ENCODE data around the gene TNNI2.

The TNNI2 gene

DNA sequence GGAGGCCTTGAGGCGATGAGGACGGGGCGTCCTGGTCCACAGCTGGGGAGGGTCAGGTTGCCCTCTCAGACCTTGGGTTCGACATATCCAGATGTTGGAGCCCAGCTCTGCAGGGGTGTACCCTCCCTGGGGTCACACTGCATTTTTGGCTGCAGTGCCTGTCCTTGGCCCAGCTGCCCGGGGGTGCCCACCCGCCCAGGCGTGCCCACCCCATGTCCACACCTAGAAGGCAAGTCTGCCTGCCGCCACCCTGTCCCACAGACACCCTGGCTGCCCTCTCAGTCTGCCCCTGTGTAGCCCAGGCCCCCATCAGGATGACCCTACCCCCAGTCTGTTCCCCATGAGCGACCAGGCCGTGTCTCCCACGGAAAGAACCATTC is 17.1 kb downstream of the TNNI2 start:
- TF ChIP-seq TAF1 (IDR thresholded peaks at IDR 0.05; ENCODE audit: low read depth) (no peak), NFIC (IDR thresholded peaks at IDR 0.05) (no peak), RAD21 (IDR thresholded peaks at IDR 0.05; ENCODE audit: low read depth) (no peak), CEBPB (IDR thresholded peaks at IDR 0.05) (no peak), TEAD4 (IDR thresholded peaks at IDR 0.05) (no peak), EGR1 (IDR thresholded peaks at IDR 0.05) (no peak), CREB1 (IDR thresholded peaks at IDR 0.05; ENCODE audit: low read depth) (no peak), YY1 (IDR thresholded peaks at IDR 0.05; ENCODE audit: low read depth) (no peak), EP300 (IDR thresholded peaks at IDR 0.05; ENCODE audit: borderline replicate concordance) (no peak), ZBTB7A (IDR thresholded peaks at IDR 0.05; ENCODE audit: low read depth) (no peak), TCF12 (IDR thresholded peaks at IDR 0.05; ENCODE audit: low read depth) (no peak), FOXM1 (IDR thresholded peaks at IDR 0.05; ENCODE audit: borderline replicate concordance, low read depth) (no peak)
- TF ChIP-seq, protein P1, sequence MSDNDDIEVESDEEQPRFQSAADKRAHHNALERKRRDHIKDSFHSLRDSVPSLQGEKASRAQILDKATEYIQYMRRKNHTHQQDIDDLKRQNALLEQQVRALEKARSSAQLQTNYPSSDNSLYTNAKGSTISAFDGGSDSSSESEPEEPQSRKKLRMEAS (IDR thresholded peaks at IDR 0.05): no peak
- TF ChIP-seq, protein P2, sequence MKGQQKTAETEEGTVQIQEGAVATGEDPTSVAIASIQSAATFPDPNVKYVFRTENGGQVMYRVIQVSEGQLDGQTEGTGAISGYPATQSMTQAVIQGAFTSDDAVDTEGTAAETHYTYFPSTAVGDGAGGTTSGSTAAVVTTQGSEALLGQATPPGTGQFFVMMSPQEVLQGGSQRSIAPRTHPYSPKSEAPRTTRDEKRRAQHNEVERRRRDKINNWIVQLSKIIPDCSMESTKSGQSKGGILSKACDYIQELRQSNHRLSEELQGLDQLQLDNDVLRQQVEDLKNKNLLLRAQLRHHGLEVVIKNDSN (IDR thresholded peaks at IDR 0.05): no peak
- TF ChIP-seq, protein P3, sequence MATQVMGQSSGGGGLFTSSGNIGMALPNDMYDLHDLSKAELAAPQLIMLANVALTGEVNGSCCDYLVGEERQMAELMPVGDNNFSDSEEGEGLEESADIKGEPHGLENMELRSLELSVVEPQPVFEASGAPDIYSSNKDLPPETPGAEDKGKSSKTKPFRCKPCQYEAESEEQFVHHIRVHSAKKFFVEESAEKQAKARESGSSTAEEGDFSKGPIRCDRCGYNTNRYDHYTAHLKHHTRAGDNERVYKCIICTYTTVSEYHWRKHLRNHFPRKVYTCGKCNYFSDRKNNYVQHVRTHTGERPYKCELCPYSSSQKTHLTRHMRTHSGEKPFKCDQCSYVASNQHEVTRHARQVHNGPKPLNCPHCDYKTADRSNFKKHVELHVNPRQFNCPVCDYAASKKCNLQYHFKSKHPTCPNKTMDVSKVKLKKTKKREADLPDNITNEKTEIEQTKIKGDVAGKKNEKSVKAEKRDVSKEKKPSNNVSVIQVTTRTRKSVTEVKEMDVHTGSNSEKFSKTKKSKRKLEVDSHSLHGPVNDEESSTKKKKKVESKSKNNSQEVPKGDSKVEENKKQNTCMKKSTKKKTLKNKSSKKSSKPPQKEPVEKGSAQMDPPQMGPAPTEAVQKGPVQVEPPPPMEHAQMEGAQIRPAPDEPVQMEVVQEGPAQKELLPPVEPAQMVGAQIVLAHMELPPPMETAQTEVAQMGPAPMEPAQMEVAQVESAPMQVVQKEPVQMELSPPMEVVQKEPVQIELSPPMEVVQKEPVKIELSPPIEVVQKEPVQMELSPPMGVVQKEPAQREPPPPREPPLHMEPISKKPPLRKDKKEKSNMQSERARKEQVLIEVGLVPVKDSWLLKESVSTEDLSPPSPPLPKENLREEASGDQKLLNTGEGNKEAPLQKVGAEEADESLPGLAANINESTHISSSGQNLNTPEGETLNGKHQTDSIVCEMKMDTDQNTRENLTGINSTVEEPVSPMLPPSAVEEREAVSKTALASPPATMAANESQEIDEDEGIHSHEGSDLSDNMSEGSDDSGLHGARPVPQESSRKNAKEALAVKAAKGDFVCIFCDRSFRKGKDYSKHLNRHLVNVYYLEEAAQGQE (IDR thresholded peaks at IDR 0.05; ENCODE audit: low read depth): no peak

DNA sequence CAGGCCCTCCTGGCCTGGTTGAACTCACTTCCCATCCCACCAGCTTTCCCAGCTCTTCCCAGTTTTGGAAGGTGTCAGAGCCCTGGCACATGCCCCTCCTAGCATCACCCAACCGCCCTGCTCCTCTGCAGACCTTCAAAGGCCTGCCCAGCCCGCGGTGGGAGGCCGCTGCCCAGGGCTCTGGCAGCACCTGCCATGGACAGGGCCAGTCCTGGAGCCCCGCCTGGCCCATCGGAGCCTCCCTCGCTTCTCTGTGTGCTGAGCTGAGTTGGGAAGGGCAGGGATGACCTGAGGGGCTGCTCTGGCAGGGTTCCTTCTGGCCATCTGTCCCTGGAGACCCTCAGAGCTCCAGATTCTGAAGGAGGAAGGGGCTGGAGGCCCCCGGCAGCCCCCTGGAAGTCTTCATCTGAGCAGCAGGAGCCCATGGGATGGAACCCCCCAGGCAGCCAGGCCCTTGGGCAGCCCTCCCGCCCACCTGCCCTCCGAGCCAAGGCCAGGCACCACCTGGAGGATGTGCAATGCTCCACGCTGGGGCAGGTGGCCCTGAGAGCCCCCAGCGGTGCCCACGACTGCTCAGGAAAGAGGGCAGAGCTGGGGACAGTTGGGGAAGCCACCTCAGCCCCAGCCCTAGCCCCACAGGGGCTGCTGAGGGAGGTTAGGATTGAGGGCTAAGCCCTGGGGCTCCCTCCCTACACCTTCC is 17.7 kb downstream of the TNNI2 start:
- TF ChIP-seq, protein P2 (IDR thresholded peaks at IDR 0.05): no peak
- TF ChIP-seq EP300 (IDR thresholded peaks at IDR 0.05; ENCODE audit: borderline replicate concordance) (no peak), CREB1 (IDR thresholded peaks at IDR 0.05; ENCODE audit: low read depth) (no peak)

DNA sequence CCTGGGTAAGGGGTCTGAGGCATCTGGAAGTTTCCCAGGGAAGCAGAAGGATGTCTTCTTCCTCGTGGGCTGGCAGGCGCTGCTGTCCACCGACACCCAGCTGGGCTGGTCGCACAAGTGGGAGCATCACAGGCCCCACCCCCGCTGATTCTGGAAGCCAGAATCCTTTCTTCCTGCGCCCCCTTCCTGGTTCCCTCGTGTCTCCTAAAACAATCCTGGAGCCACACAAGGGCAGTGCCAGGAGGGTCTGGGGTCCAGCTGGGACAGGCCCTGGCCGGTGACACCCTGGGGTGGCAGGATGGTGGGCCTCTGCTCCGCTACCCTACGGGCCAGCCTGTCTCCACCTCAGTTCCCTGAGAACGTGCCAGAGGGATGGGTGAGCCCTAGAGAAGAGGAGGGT is 18.3 kb downstream of the TNNI2 start:
- TF ChIP-seq, protein P3 (IDR thresholded peaks at IDR 0.05; ENCODE audit: low read depth): no peak
- TF ChIP-seq TAF1 (IDR thresholded peaks at IDR 0.05; ENCODE audit: low read depth) (no peak), YY1 (IDR thresholded peaks at IDR 0.05; ENCODE audit: low read depth) (no peak), ZBTB7A (IDR thresholded peaks at IDR 0.05; ENCODE audit: low read depth) (no peak), NFIC (IDR thresholded peaks at IDR 0.05) (no peak), CEBPB (IDR thresholded peaks at IDR 0.05) (no peak), CREB1 (IDR thresholded peaks at IDR 0.05; ENCODE audit: low read depth) (no peak), EP300 (IDR thresholded peaks at IDR 0.05; ENCODE audit: borderline replicate concordance) (no peak), TEAD4 (IDR thresholded peaks at IDR 0.05) (no peak), EGR1 (IDR thresholded peaks at IDR 0.05) (no peak), FOXM1 (IDR thresholded peaks at IDR 0.05; ENCODE audit: borderline replicate concordance, low read depth) (no peak), RAD21 (IDR thresholded peaks at IDR 0.05; ENCODE audit: low read depth) (no peak), TCF12 (IDR thresholded peaks at IDR 0.05; ENCODE audit: low read depth) (no peak)
- TF ChIP-seq, protein P2 (IDR thresholded peaks at IDR 0.05): no peak

DNA sequence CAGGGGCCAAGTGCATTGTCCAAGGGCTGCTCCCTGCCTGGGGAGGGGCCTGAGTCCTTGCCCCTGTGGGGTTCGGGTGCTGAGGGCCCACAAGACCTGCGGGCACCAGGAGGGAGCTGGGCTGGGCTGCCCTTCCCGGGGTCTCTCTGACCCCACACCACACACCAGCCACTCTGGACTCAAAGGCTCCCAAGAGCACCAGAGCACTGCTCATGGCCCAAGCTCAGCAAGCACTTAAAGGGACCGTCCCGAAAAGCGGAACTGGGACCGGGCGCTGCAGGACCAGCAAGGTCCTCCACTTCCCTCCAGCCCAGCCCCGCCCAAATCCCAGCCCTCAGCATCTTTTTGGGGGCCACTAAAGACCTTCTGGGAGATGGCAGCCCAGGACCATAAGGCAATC is 19.4 kb downstream of the TNNI2 start:
- no peak for TF ChIP-seq CEBPB (IDR thresholded peaks at IDR 0.05)
- no peak for TF ChIP-seq TCF12 (IDR thresholded peaks at IDR 0.05; ENCODE audit: low read depth)
- TF ChIP-seq NFIC (IDR thresholded peaks at IDR 0.05): no peak

DNA sequence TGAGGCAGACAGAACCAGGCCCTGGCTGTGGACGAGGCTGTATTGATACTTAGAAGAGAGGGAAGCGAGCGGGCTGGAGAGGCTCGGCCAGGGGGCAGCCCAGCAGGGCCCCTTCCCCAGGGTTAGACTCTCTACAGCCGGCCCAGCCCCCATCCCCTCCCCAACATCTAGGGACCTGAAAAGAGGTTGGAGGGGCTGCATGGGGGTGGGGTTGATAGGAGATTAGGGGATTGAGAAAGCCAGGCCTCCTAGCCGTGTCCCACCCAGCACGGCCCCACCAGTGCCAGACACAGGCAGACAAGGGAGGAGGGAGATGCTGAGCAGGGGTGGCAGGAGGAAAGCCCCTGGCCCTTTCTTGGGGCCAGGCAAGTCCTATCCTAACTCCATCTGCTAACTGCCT is 19.8 kb downstream of the TNNI2 start:
- TF ChIP-seq YY1 (IDR thresholded peaks at IDR 0.05; ENCODE audit: low read depth) (no peak), ZBTB7A (IDR thresholded peaks at IDR 0.05; ENCODE audit: low read depth) (no peak), TCF12 (IDR thresholded peaks at IDR 0.05; ENCODE audit: low read depth) (no peak), EP300 (IDR thresholded peaks at IDR 0.05; ENCODE audit: borderline replicate concordance) (no peak), FOXM1 (IDR thresholded peaks at IDR 0.05; ENCODE audit: borderline replicate concordance, low read depth) (no peak), CREB1 (IDR thresholded peaks at IDR 0.05; ENCODE audit: low read depth) (no peak), EGR1 (IDR thresholded peaks at IDR 0.05) (no peak)
- TF ChIP-seq, protein P3 (IDR thresholded peaks at IDR 0.05; ENCODE audit: low read depth): no peak
